NCI-H1436 treated with DMSO at 0.1 percent for 48 hours (cell line): ENCODE measurements around the gene SLC52A3.

Experiments
- DNase-seq: peaks from one replicate; lab custom pipeline; 2025; lab: John Stamatoyannopoulos, UW

The SLC52A3 gene

GRCh38 chr20:766906-767305 is 1.4 kb downstream of the SLC52A3 start:
- DNase-seq: no peak

- DNase-seq: no peak
These were observed 4.0 kb downstream of the SLC52A3 start for GRCh38 chr20:764255-764654.

- no peak for DNase-seq
These were observed 6.6 kb downstream of the SLC52A3 start for GRCh38 chr20:761418-762381.

- no peak for DNase-seq
These were observed 7.4 kb downstream of the SLC52A3 start for GRCh38 chr20:760751-761417.

DNA sequence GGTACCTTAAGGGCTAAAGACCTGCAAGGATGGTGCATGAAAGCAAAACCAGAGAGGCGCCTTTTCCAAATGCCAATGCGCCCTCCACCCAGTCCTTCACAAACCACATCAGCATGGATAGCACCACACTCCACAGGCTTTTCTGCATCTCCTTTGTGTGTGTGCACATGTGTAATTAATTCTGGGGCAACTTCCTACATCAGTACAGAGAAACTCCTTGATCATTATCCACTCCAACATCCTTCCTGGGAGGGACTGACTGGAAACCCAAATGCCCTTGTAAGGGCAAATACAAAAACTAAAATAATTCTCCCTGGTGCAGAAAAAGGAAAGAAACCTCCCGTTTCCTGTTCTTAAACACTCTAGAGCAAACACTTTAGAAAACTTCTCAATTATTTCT is 10.8 kb downstream of the SLC52A3 start:
- DNase-seq: no peak

DNA sequence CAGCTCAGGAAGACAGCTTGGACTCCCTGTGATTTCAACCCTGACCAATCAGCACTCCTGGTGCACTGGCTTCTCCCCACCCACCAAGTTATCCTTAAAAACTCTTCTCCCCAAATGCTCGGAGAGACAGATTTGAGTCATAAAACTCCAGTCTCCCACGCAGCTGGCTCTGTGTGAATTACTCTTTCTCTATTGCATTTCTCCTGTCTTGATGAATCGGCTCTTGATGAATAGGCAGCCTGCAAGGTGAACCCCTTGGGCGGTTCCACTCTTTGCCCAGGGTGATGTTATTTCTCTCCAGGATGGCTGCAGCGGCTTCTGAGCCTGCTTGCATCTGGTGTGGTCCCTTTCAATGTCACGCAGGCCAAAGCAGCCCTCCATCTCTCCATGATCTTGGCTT is 12.4 kb downstream of the SLC52A3 start:
- no peak for DNase-seq

GRCh38 chr20:754904-755303 is 13.4 kb downstream of the SLC52A3 start:
- DNase-seq: no peak

DNA sequence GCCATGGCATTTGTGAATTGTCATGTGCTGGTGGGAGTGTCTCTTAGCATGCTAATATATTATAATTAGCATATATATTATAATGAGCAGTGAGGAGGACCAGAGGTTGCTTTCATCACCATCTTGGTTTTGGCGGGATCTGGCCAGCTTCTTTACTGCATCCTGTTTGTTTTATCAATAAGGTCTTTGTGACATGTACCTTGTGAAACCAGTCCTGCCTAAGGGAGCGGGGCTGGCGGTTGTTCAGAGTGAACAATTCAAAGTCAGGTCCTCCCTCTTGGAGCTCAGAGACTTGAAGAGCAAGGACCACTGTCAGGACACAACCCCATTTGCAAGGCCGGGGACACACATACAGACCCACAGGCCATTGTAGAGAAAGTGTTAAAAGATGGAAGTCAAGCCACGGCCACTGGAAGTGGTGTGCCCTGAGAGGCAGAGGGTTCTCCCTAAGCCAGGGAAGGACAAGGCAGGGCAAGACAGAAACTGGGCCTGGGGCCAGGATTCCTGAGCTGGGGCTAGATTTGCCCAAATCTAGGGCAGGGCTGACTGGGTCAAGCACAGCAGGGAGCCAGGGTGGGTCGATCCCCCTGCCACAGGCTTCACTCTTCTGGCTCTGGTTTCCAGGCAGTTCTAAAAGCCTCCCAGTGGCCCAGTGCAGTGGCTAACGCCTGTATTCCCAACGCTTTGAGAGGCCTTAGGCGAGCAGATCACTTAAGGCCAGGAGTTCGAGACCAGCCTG is 14.2 kb downstream of the SLC52A3 start:
- no peak for DNase-seq

DNA sequence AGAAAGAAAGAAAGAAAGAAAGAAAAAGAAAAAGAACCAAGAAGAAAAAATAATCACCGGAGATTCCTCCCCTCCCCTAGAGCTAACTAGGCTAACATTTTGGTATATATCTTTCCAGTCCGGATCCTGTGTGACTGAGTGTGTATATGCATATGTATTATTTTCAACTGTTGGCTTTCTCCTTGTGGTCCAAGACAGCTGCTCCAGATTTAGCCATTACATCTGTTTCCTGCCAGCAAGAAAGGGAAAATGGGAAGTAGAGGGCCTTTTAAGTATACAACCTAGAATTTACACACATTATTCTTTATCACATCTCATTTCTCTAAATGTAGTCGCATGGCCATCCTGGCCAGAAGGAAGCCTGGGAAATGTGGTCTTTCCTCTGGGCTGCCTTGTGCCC is 15.2 kb downstream of the SLC52A3 start:
- no peak for DNase-seq

DNA sequence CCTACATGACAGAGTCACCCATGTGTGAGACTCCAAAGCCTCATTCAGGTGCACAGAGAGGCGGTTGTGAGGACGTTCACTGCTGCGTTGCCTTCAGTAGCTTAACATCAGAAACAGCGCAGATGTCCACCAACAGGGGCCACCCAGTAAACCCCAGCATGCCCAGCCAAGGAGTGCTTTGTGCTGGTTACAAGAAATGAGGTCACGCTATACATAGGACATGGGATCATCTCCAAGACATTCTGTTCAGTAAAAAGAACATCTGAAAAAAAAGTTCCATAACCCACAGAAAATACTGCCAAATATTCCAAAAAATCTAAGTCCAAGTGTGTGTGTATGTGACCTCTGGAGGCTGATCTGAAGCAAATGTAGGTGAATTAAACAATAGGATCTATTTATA is 16.0 kb downstream of the SLC52A3 start:
- no peak for DNase-seq

- DNase-seq: no peak
These were observed 16.5 kb downstream of the SLC52A3 start for GRCh38 chr20:751761-752160.

DNA sequence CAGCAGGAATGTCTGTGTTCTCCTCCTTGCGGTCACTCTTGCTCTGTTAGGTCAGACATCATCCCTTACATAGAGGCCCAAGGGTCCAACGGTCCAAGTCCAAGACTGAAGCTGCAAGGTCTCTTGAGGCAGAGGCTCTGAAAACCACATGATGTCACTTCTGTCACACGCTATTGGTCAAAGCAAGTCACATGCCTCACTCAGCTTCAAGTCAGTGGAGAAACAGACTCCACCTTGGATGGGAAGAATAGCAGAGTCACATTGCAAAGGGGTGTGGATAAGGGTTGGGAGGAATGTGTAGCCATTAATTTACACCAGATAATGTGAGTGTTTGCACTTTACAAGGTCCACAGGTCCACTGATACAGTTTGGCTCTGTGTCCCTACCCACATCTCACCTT is 17.5 kb downstream of the SLC52A3 start:
- no peak for DNase-seq

DNA sequence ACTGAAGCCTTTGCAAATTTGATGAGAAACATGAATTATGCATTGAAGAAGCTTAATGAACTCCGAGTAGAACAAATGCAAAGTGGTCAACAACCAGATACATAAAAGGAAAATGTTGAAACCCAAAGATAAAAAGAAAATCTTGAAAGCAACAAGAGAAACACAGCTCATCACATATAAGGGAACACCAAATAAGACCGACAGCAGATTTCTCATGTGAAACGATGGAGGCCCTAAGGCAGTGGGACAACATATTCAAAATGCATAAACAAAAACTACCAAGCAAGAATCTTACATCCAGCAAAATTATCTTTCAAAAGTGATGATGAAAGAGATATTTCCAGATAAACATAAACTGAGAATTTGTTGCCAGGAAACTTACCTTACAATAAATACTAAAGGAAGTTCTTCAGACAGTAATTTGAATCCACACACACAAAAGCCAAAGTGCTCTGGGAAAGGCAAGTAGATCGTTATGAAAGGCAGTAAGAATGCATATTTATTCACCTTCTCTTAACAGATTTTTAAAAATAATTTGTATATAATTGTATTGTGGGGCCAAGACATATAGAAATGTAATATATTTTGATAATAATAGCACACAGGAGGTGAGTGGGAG is 22.5 kb downstream of the SLC52A3 start:
- DNase-seq: no peak

DNA sequence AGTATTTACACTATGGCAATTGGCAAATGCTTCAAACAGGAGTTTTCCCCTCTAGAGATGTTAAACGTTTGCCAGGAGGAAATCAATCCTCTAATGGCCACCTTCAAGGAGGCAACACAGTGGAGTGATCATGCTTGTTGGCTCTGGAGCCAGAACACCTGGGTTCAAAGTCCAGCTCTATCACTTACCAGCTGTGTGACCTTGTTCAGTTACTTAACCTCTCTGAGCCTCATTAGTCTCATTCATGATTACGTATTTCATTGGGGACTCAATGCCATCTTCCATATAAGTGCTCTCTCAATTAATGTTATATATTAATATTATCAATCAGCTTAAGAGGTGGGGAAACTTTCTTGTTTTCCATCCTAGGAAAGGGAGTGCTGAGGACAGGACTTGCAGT is 26.1 kb downstream of the SLC52A3 start:
- no peak for DNase-seq

DNA sequence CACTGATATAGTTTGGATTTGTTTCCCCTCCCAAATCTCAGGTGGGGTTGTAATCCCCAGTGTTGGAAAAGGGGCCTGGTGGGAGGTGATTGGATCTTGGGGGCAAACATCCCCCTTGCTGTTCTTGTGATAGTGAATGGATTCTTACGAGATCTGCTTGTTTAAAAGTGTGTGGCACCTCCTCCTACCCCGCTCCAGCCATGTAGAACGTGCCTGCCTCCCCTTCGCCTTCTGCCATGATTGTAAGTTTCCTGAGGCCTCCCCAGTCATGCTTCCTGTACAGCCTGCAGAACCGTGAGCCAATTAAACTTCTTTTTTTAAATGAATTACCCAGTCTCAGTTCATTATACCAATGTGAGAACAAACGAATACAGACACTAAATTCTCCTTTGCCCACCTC is 26.7 kb downstream of the SLC52A3 start:
- DNase-seq: no peak

DNA sequence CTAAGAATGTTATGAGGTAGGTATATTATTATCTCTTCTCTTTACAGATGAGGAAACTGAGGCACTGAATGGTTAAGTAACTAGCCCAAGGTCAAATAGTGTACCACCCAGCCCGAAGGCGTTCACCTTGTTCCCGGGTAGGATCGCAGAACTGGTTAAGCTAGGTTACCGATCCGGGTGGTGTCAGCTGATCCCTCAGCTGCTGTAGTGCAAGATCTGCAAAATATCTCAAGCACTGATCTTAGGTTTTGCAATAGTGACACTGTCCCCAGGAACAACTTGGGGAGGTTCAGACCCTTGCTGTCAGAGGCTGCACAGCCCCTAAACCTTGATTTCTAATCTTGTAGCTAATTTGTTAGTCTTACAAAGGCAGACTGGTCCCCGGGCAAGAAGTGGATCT is 28.1 kb downstream of the SLC52A3 start:
- no peak for DNase-seq

DNA sequence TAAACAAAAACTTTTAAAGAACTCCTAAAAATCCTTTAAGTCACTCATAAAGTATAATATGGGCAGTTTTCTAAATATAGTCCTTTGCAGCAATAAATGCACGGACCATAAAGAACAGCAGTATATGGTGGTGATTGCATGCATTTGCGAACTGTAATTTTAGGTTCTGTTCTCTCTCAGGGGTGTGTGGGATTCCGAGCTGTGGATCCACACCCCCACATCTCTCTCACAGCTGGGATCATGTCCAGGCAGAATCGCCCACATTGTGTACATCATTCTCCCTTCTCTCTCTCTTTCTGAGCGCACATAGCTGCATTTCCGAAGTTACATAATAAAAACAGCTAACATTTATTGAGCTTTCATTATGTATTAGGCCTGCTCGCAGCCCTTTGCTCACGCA is 28.6 kb downstream of the SLC52A3 start:
- no peak for DNase-seq

DNA sequence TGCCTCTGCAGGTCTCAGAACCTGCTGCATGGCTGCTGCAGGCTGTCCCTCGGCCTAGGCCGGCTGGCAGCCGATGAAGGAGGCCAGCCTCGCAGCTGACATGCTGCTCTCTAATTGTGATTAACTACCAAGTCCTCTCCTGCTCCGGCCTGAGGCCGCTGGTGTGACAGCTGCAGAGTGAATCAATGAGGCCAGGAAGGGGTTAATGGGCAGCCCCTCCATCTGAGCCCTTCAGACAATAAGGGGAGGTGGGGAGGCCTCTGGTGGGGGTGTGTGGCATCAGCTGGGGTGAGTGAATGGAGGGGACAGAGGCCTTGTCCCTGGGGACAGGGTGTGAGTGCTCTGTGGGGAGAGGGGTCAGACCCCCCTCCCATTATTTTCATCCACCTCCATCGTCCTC is 34.4 kb downstream of the SLC52A3 start:
- no peak for DNase-seq

DNA sequence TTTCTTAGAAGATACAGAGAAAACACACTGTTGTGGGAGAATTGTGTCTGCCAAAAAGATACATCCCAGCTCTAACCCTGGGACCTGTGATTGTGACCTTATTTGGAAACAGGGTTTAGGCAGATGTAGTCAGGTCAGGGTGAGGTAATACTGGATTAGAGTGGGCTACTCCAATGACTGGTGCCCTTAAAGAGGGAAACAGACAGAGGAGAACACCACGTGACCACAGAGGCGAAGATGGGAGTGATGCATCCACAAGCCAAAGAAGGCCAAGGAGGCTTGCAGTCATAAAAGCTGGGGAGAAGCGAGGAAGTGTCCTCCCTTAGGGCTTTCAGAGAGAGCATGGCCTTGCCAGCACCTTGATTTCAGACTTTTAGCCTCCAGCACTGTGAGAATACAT is 35.6 kb downstream of the SLC52A3 start:
- DNase-seq: no peak

DNA sequence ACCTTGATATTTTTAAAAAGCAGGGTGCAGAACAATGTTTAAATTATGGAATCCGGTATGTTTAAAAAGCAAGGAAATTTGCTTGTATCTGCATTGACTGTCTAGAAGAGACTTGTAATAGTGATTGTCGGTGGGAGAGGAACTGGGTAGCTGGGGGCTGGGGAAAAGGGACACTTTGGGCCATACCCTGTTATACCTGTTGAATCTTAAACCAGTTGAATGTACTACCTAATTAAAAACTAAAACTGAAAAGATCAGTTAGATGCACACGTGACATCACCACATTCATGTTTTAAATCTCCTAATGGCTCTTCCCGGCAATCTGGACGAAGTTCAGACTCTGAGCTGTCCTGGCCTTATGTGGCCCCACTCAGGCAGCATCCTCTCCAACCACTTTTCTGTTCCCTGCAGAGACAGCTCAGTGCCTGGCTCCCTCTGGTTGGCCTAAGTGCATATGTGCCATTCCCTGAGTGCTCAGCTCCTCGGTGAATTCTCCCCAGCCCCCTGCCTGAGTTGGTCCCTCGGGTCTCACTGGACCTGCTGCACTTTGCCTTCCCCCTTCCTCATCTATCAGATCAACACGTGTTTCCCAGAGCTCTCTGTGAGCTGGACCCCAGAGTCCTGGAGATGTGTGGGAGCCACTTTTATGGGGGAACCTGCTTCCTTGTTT is 36.3 kb downstream of the SLC52A3 start:
- no peak for DNase-seq

GRCh38 chr20:730005-730404 is 38.3 kb downstream of the SLC52A3 start:
- DNase-seq: no peak
